Mesothelial cell of epicardium (in vitro differentiated cells): ENCODE data around the gene SLC9A5. TPM values are rescaled to one million over a fixed set of nuclear protein-coding genes. Genes with fewer than 3 reads are reported as not detected.

Experiments
- DNase-seq, 2 experiments: peaks; one replicate each; pipeline ENCODE4 v3.0.0; 2021; ENCODE audit warnings: low spot score in 2 of 2; ENCODE audit not compliant: unreplicated experiment in 2 of 2
- H3K27ac Mint-ChIP-seq: 2 replicates; pipeline ENCODE4 v1.8.0; 2021; ENCODE audit warnings: mixed read lengths
- H3K27me3 Mint-ChIP-seq: 2 replicates; pipeline ENCODE4 v1.8.0; 2021; ENCODE audit warnings: low read depth, mixed read lengths
- H3K36me3 Mint-ChIP-seq: 2 replicates; pipeline ENCODE4 v1.8.0; 2021; ENCODE audit warnings: mixed read lengths
- H3K4me1 Mint-ChIP-seq: 2 replicates; pipeline ENCODE4 v1.8.0; 2021; ENCODE audit warnings: mixed read lengths
- H3K4me3 Mint-ChIP-seq: 2 replicates; pipeline ENCODE4 v1.8.0; 2021; ENCODE audit warnings: mild to moderate bottlenecking, moderate library complexity, mixed read lengths
- H3K9me3 Mint-ChIP-seq: 2 replicates; pipeline ENCODE4 v1.8.0; 2021; ENCODE audit warnings: mixed read lengths
- CTCF ChIP-seq: fragments of 200-600 bp; sonication (generic); IDR thresholded peaks from one replicate; pipeline ENCODE4 v1.5.0; 2021; ENCODE audit warnings: antibody characterized with exemption; ENCODE audit not compliant: unreplicated experiment
- microRNA-seq: library from miRNA; unstranded; fragments of <30 nt; microRNA quantifications from one replicate; pipeline ENCODE4 v1.2.0, GENCODE V29; 2021; ENCODE audit warnings: inconsistent platforms, mixed read lengths
- total RNA-seq: library from RNA; stranded (reverse); gene quantifications from 3 replicates; pipeline ENCODE4 v1.2.1, GENCODE V29; 2021

SLC9A5 gene
- total RNA-seq, 1 donor from 2014 or later: 3.5 TPM

DNA sequence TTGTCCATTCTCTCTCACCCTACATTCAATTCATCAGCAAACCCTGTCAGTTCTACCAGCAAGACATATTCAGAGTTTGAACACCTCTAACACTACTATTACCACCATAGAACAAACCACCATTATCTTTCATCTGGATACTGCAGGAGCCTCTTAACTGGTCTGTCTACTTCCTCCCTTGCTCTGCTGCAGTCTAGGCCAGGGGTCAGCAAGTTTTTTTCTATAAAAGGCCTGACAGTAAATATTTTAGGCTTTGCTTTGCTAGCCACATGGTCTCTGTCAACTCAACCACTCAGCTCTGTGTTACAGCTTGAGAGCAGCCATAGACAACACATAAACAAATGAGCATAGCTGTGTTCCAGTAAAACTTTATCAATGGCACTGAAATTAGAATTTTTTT, 63.9 kb downstream of the SLC9A5 start:
- H3K27me3 Mint-ChIP-seq: peaks cover 7% of the 10 kb centered on the region
- no peak overlapping the region for H3K4me3 Mint-ChIP-seq
- no peaks in the 10 kb centered on the region for H3K36me3 Mint-ChIP-seq
- H3K27ac Mint-ChIP-seq: no peak overlapping the region
- no peaks in the 10 kb centered on the region for H3K9me3 Mint-ChIP-seq
- TF ChIP-seq CTCF: no peak
- no peak for DNase-seq
- H3K4me1 Mint-ChIP-seq: peaks cover 12% of the 10 kb centered on the region

DNA sequence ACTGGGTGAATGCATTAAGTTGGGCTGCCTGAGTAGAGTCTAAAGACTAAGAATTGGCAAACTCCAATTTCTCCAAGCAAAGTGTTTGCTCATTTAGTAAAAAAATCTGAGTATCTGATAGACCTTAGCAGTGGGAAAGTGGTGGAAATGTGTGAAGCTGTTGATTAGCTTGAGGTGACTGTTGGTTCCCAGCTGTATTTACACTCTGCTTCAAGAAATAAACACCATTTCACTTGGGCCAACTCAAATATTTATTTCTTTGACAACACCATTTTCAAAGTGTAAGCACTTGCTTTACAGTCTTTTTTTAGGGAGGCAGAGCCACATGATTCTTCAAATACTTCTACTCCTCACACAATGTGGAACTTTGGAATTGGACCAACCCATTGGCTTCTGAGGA, 69.1 kb downstream of the SLC9A5 start:
- TF ChIP-seq CTCF: no peak
- no peaks in the 10 kb centered on the region for H3K4me1 Mint-ChIP-seq

More for the DNA sequence above, 69.1 kb downstream of the SLC9A5 start:
- H3K27ac Mint-ChIP-seq: no peak overlapping the region
- H3K36me3 Mint-ChIP-seq: no peaks in the 10 kb centered on the region
- H3K27me3 Mint-ChIP-seq: peaks cover 51% of the 10 kb centered on the region
- H3K4me3 Mint-ChIP-seq: no peak overlapping the region
- H3K9me3 Mint-ChIP-seq: no peaks in the 10 kb centered on the region
- no peak for DNase-seq

Small RNAs within 50 kb of the gene (microRNA-seq; reads per million reads assigned to microRNA genes)
- 326 reads per million, percentile 70 among the genes with 10 or more reads in this experiment for gene MIR328

Other genes with a start within 250 kb of the SLC9A5 start
- gene CBFB, start 219.8 kb upstream of the SLC9A5 start, total RNA-seq: 69.3 to 82.6 TPM (median 74.6 TPM) in 3 replicates
- gene PHAF1, start 139.0 kb upstream of the SLC9A5 start, total RNA-seq: 20.9 to 22.4 TPM (median 21.5 TPM) in 3 replicates
- gene B3GNT9, start 98.0 kb upstream of the SLC9A5 start, total RNA-seq: 20.1 to 21.4 TPM (median 20.6 TPM) in 3 replicates
- gene TRADD, start 89.1 kb upstream of the SLC9A5 start, total RNA-seq: 7.2 to 7.8 TPM (median 7.8 TPM) in 3 replicates
- 8.1 to 8.9 TPM (median 8.2 TPM) in 3 replicates for gene FBXL8, start 89.0 kb upstream of the SLC9A5 start, total RNA-seq
- 10.7 to 14.2 TPM (median 13.1 TPM) in 3 replicates for gene HSF4, start 84.2 kb upstream of the SLC9A5 start, total RNA-seq
- 14.0 to 15.5 TPM (median 14.2 TPM) in 3 replicates for gene NOL3, start 78.4 kb upstream of the SLC9A5 start, total RNA-seq
- gene MATCAP1, start 65.0 kb upstream of the SLC9A5 start, total RNA-seq: 121 to 131 TPM (median 129 TPM) in 3 replicates
- gene EXOC3L1, start 58.8 kb upstream of the SLC9A5 start, total RNA-seq: 0.23 to 0.40 TPM in 2 of 3 replicates, not detected in the other
- 78.3 to 80.2 TPM (median 79.5 TPM) in 3 replicates for gene E2F4, start 56.8 kb upstream of the SLC9A5 start, total RNA-seq
- 9.3 to 10.0 TPM (median 9.7 TPM) in 3 replicates for gene ELMO3, start 49.8 kb upstream of the SLC9A5 start, total RNA-seq
- gene TMEM208, start 21.8 kb upstream of the SLC9A5 start, total RNA-seq: 35.8 to 38.4 TPM (median 36.3 TPM) in 3 replicates
- gene FHOD1, start 1.5 kb upstream of the SLC9A5 start, total RNA-seq: 28.2 to 28.7 TPM (median 28.3 TPM) in 3 replicates
- gene PLEKHG4, start 30.6 kb downstream of the SLC9A5 start, total RNA-seq: 13.4 to 15.5 TPM (median 15.4 TPM) in 3 replicates
- 0.52 to 1.1 TPM (median 0.84 TPM) in 3 replicates for gene KCTD19, start 77.8 kb downstream of the SLC9A5 start, total RNA-seq
- gene LRRC36, start 77.8 kb downstream of the SLC9A5 start, total RNA-seq: 0.20 to 0.55 TPM (median 0.36 TPM) in 3 replicates
- gene TPPP3, start 144.5 kb downstream of the SLC9A5 start, total RNA-seq: 5.5 to 6.2 TPM (median 5.7 TPM) in 3 replicates
- 14.5 to 16.7 TPM (median 15.4 TPM) in 3 replicates for gene ZDHHC1, start 167.5 kb downstream of the SLC9A5 start, total RNA-seq
- gene HSD11B2, start 182.1 kb downstream of the SLC9A5 start, total RNA-seq: 3.0 to 4.1 TPM (median 3.7 TPM) in 3 replicates
- 50.9 to 53.7 TPM (median 53.2 TPM) in 3 replicates for gene ATP6V0D1, start 232.2 kb downstream of the SLC9A5 start, total RNA-seq
- not detected in 3 replicates for gene AGRP, start 234.6 kb downstream of the SLC9A5 start, total RNA-seq